Right lobe of liver (tissue), 6 donors: Measurements from ENCODE around the gene LRIT2. TPM values are rescaled to one million over a fixed set of nuclear protein-coding genes. Genes with fewer than 3 reads are reported as not detected.

Experiments
- ATAC-seq, 4 donors: fragments of 200-7000 bp; cut with Tn5 transposase; one replicate each; pipeline ENCODE4 v1.9.1; 2020; ENCODE audit warnings: mild to moderate bottlenecking in 4 of 4, moderate library complexity in 4 of 4
- DNase-seq, 3 donors: peaks; one replicate each; pipeline ENCODE4 v3.0.0-alpha.2; 2020
- H3K27ac ChIP-seq, 3 donors: fragments of 200-600 bp; one replicate each; pipeline ENCODE4 v1.8.0; 2022
- H3K27me3 ChIP-seq, 2 donors: fragments of 200-600 bp; one replicate each; pipeline ENCODE4 v1.8.0; 2022
- H3K36me3 ChIP-seq, 4 donors: fragments of 200-600 bp; sonication (generic) in 1 of 4; one replicate each; pipeline versions ENCODE4 v1.5.1 to v1.8.0; 2017 to 2022; ENCODE audit warnings: control low read depth in 1 of 4
- H3K4me1 ChIP-seq, 4 donors: fragments of 200-600 bp; sonication (generic) in 1 of 4; one replicate each; pipeline versions ENCODE4 v1.5.1 to v1.8.0; 2017 to 2022; ENCODE audit warnings: control low read depth in 1 of 4
- H3K4me3 ChIP-seq, 3 donors: fragments of 200-600 bp; one replicate each; pipeline ENCODE4 v1.8.0; 2022
- H3K9me3 ChIP-seq, 4 donors: fragments of 200-600 bp; sonication (generic) in 1 of 4; one replicate each; pipeline versions ENCODE4 v1.5.1 to v1.8.0; 2017 to 2022; ENCODE audit warnings: control low read depth in 1 of 4
- CTCF ChIP-seq, 4 donors: fragments of 200-600 bp in 3 of 4; fragments of 450-650 bp in 1 of 4; IDR thresholded peaks; one replicate each; pipeline versions ENCODE4 v1.5.1 to v1.8.0; 2016 to 2022; ENCODE audit warnings: antibody characterized with exemption in 4 of 4, mild to moderate bottlenecking in 2 of 4
- POLR2A ChIP-seq: fragments of 450-650 bp; IDR thresholded peaks from one replicate; pipeline ENCODE4 v1.6.1; 2017; ENCODE audit warnings: antibody characterized with exemption, mild to moderate bottlenecking
- WGBS: methylation state at CpG from one replicate; pipeline ENCODE4 v1.1.6; 2018; ENCODE audit warnings: low coverage, low lambda C conversion rate; ENCODE audit not compliant: insufficient coverage; ENCODE audit errors: missing lambda C conversion rate; 5-methylcytosine and 5-hydroxymethylcytosine counted together
- intact Hi-C, 2 donors: fragments of 100-400 bp; cut with DNase I; formaldehyde crosslinking; loops; one replicate each; pipeline versions ENCODE4 v1.11.2 to v1.14.1; 2022
- total RNA-seq, 6 experiments: library from RNA; depleted of rRNA in 2 of 6; stranded (reverse); fragments of >200 nt in 2 of 6; fragmentation: NEBNext Ultra II Directional in 3 of 6; extraction: Animal tissue kit (Norgen Biotek cat#: 25700) in 3 of 6; gene quantifications; one replicate each; pipeline versions ENCODE4 v1.1.0 to v1.2.4, GENCODE V29; 2016 to 2023
- donor health status: DM: no; HTN: yes; CAD: no.
- donor health status: DM: no; HTN: no; CAD: no.
- donor health status: DM: no; HTN: no; CAD: no.
- donor health status: DM: no; HTN: yes; CAD: no.
- donor health status: DM: no; HTN: yes; CAD: no.

Gene LRIT2
- total RNA-seq, 6 experiments from 2014 or later = not detected

GRCh38 chr10:84204610-84205009 is 20.7 kb downstream of the LRIT2 start:
- WGBS = 85% methylated on average over 4 of the region's 4 CpGs
- DNase-seq = no peak

GRCh38 chr10:84204122-84204521 is 21.2 kb downstream of the LRIT2 start:
- no peak overlapping the region for H3K27ac ChIP-seq
- no peak for DNase-seq
- no peaks in the 10 kb centered on the region for H3K36me3 ChIP-seq
- no peaks in the 10 kb centered on the region for H3K9me3 ChIP-seq
- no peak overlapping the region for H3K4me3 ChIP-seq
- ATAC-seq = peak in 3 of 4 donors; percentile 18 to 20 (median 19)
- TF ChIP-seq POLR2A (no peak), CTCF (IDR thresholded peaks at IDR 0.05) (peak in 1 of 4 donors; percentile 29)
- no CpG with 5 or more reads among the region's 4 CpGs for WGBS
- intact Hi-C loops = no loop called here
- no peaks in the 10 kb centered on the region for H3K27me3 ChIP-seq
- H3K4me1 ChIP-seq = no peaks in the 10 kb centered on the region

More at GRCh38 chr10:84204610-84205009, 20.7 kb downstream of the LRIT2 start:
- Histone ChIP-seq H3K27me3 (no peaks in the 10 kb centered on the region), H3K9me3 (no peaks in the 10 kb centered on the region), H3K4me3 (no peak overlapping the region), H3K27ac (no peak overlapping the region), H3K4me1 (no peaks in the 10 kb centered on the region), H3K36me3 (no peaks in the 10 kb centered on the region)
- no peak for TF ChIP-seq CTCF (IDR thresholded peaks at IDR 0.05)
- no peak for TF ChIP-seq POLR2A
- ATAC-seq = no peak
- intact Hi-C loops = no loop called here

DNA sequence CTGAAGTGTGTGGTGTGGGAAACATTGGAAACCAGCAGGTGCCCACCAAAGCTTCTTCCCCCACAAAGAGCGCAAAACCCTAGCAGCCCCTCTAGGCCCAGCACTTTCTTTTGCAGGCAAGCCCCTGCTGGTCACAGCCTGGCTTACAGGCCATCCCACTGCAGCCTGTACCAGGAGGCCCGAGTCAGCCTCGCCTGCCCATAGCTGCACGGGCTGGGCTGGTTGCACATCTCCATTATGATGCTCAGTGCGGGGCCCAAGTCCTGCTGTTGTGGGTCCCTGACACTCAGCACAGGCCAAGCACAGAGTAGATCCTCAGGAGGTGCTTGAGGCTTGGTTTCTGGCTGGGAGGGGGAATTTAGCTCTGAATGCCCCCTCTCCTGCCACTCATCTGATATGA is 23.0 kb downstream of the LRIT2 start:
- WGBS = 80% methylated on average over 3 of the region's 5 CpGs
- no peak overlapping the region for H3K27ac ChIP-seq
- H3K9me3 ChIP-seq = no peaks in the 10 kb centered on the region
- H3K36me3 ChIP-seq = no peaks in the 10 kb centered on the region
- ATAC-seq (no peak), DNase-seq (no peak)
- intact Hi-C loops = no loop called here
- TF ChIP-seq CTCF (IDR thresholded peaks at IDR 0.05) (no peak), POLR2A (no peak)
- H3K4me3 ChIP-seq = no peak overlapping the region
- no peaks in the 10 kb centered on the region for H3K27me3 ChIP-seq
- no peaks in the 10 kb centered on the region for H3K4me1 ChIP-seq

DNA sequence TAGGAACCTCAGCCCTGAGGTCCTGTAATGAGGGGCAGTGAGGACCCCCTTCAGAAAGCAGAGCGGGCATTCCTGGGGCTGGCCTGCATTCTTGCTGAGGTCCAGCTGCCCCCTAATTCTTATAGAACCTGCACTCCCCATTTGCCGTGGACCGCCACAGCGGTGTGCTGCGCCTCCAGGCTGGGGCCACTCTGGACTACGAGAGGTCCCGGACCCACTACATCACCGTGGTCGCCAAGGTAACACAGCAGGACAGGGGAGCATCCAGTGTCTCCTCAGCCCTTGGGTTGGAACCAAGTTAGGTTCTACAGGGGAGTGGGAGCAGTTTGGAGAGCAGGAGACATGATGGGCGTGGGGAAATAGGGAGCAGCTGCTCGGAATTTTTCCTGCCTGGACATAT is 23.7 kb downstream of the LRIT2 start:
- Histone ChIP-seq H3K27ac (no peak overlapping the region), H3K36me3 (no peaks in the 10 kb centered on the region), H3K9me3 (no peaks in the 10 kb centered on the region), H3K4me1 (no peaks in the 10 kb centered on the region), H3K27me3 (no peaks in the 10 kb centered on the region), H3K4me3 (no peak overlapping the region)
- TF ChIP-seq POLR2A (no peak), CTCF (IDR thresholded peaks at IDR 0.05) (no peak)
- intact Hi-C loops = no loop called here
- WGBS = 79% methylated on average over 9 of the region's 11 CpGs
- ATAC-seq = no peak
- no peak for DNase-seq

GRCh38 chr10:84201244-84201606 is 24.1 kb downstream of the LRIT2 start:
- intact Hi-C loops = no loop called here
- Histone ChIP-seq H3K9me3 (no peaks in the 10 kb centered on the region), H3K27me3 (no peaks in the 10 kb centered on the region), H3K36me3 (no peaks in the 10 kb centered on the region), H3K4me1 (no peaks in the 10 kb centered on the region), H3K27ac (no peak overlapping the region), H3K4me3 (no peak overlapping the region)
- ATAC-seq = no peak
- DNase-seq = no peak
- WGBS = 14% methylated on average over 2 of the region's 6 CpGs
- TF ChIP-seq POLR2A (no peak), CTCF (IDR thresholded peaks at IDR 0.05) (no peak)
